ENCODE results near the gene PLPP4.

Gene PLPP4

GRCh38 chr10:120612756-120613155, 155.7 kb downstream of the PLPP4 start:
- no peak for DNase-seq (ENCODE audit: low spot score)

DNA sequence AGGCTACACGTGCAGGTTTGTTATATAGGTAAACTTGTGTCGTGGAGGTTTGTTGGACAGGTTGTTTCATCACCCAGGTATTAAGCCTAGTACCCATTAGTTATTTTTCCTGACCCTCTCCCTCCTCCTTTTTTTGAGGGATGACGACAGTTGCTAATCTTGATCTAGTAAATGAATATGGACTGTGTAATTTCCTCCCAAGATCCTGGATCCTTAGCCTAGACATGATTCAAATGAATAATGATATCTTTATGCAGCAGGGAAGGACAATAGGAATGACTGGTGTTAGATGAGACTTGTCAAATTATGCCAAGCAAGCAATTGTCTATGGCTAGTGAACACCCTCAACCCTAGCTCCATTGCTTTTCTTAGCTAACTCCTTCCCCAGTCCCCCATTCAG, 156.2 kb downstream of the PLPP4 start:
- DNase-seq (ENCODE audit: low spot score) = no peak

DNA sequence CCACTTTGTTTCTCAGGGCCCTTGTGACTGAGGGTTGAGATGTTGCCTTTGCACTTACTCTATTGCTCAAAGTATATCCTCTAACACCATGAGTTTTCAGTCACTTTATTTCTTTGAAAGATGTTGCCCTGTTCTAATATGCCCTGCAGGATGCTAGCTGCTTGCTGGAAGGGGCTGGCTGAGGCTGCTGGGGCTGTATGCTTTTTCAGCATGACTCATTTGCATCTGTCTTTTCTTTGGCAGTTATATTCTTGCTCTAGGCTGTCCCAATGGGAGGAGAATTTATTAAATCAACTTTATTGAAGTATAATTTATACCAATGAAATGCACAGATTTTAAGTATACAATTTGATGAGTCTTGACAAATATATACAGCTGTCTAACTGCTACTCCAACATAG, 157.7 kb downstream of the PLPP4 start:
- DNase-seq (ENCODE audit: low spot score) = no peak

DNA sequence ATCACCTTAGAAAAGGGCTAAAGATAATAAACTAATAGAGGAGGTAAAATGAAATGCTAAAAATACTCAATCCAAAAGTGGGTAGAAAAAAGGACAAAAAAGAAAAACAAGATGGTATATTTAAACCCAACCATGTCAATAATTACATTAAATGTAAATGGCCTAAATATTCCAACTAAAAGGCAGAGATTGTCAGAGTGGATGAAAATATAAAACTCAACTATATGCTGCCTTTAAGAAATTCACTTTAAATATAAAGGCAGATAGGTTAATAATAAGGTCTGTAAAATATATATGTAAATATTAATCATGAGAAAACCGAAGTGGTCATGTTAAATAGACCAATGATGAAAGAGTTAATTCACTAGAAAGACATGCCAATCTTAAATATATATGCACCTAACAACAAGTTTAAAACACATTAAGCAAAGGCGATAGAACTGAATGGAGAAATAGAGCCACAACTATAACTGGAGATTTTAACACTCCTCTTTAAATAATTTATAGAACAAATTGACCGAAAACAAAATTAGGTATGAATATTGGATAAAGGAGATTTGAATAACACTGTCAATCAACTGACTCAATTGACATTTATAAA, 159.4 kb downstream of the PLPP4 start:
- DNase-seq (ENCODE audit: low spot score) = no peak

- DNase-seq (ENCODE audit: low spot score) = no peak
Measured at GRCh38 chr10:120628197-120628596, 171.2 kb downstream of the PLPP4 start.

GRCh38 chr10:120630266-120630665, 173.2 kb downstream of the PLPP4 start:
- DNase-seq (ENCODE audit: low spot score) = no peak

DNA sequence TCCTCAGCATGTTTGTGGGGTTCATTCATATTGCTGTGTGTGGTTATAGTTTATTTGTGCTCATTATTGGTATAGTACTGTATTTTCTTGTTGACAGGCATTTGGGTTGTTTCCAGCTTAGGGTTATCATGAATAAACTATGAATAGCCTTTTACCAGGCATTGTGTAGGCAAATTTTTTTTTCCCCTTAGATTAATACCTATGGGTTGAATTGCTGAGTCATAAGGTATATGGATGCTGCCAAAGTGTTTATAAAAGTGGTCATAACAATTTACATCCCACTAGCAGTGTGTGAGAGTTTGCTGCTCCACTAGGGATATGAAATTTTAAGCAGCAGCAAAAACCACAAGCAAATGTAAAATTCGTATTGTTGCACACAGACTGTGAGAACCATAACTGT, 175.0 kb downstream of the PLPP4 start:
- DNase-seq (ENCODE audit: low spot score) = no peak

GRCh38 chr10:120632942-120633341, 175.9 kb downstream of the PLPP4 start:
- DNase-seq (ENCODE audit: low spot score) = no peak

- no peak for DNase-seq (ENCODE audit: low spot score)
Measured at GRCh38 chr10:120634659-120635058, 177.6 kb downstream of the PLPP4 start.
